Measurements from ENCODE around the gene ALKBH6. TPM values are rescaled to one million over a fixed set of nuclear protein-coding genes. Genes with fewer than 3 reads are reported as not detected.

Gene ALKBH6
- total RNA-seq, 1 donor from 2014 or later = 4.7 TPM

GRCh38 chr19:35960432-35960972 is 53.5 kb downstream of the ALKBH6 start:
- peaks cover 34 to 49% (median 36%) of the 10 kb centered on the region in 3 donors for H3K27me3 ChIP-seq (ENCODE audit: control insufficient read depth in 3 of 3, insufficient read depth in 3 of 3, low read length in 3 of 3)
- H3K36me3 ChIP-seq (ENCODE audit: control insufficient read depth in 3 of 3, insufficient read depth in 3 of 3, low read length in 3 of 3) = no peaks in the 10 kb centered on the region
- H3K4me3 ChIP-seq (ENCODE audit: low read length in 3 of 3) = no peak overlapping the region
- H3K27ac ChIP-seq (ENCODE audit: low read depth, low read length) = no peak overlapping the region
- no peaks in the 10 kb centered on the region for H3K9me3 ChIP-seq (ENCODE audit: control insufficient read depth in 3 of 3, low read length in 3 of 3)
- no peak overlapping the region for H3K9ac ChIP-seq (ENCODE audit: low read depth in 1 of 3, low read length in 3 of 3)
- H3K4me1 ChIP-seq (ENCODE audit: control insufficient read depth in 3 of 3, insufficient read depth in 3 of 3, low read length in 3 of 3) = peaks cover 0 to 7% (median 0%) of the 10 kb centered on the region in 3 donors

GRCh38 chr19:35959968-35960320 is 54.1 kb downstream of the ALKBH6 start:
- no peaks in the 10 kb centered on the region for H3K36me3 ChIP-seq (ENCODE audit: control insufficient read depth in 3 of 3, insufficient read depth in 3 of 3, low read length in 3 of 3)
- peaks cover 0 to 7% (median 0%) of the 10 kb centered on the region in 3 donors for H3K4me1 ChIP-seq (ENCODE audit: control insufficient read depth in 3 of 3, insufficient read depth in 3 of 3, low read length in 3 of 3)
- no peak overlapping the region for H3K27ac ChIP-seq (ENCODE audit: low read depth, low read length)
- H3K9me3 ChIP-seq (ENCODE audit: control insufficient read depth in 3 of 3, low read length in 3 of 3) = no peaks in the 10 kb centered on the region
- no peak overlapping the region for H3K9ac ChIP-seq (ENCODE audit: low read depth in 1 of 3, low read length in 3 of 3)
- H3K27me3 ChIP-seq (ENCODE audit: control insufficient read depth in 3 of 3, insufficient read depth in 3 of 3, low read length in 3 of 3) = peaks cover 34 to 49% (median 36%) of the 10 kb centered on the region in 3 donors
- no peak overlapping the region for H3K4me3 ChIP-seq (ENCODE audit: low read length in 3 of 3)

Other genes with a start within 250 kb of the ALKBH6 start
- 1.0 TPM for gene ARHGAP33, start 238.6 kb downstream of the ALKBH6 start, total RNA-seq
- gene PRODH2, start 201.4 kb downstream of the ALKBH6 start, total RNA-seq = not detected
- gene NPHS1, start 161.7 kb downstream of the ALKBH6 start, total RNA-seq = under 0.01 TPM
- not detected for gene KIRREL2, start 157.3 kb downstream of the ALKBH6 start, total RNA-seq
- 2.1 TPM for gene APLP1, start 145.6 kb downstream of the ALKBH6 start, total RNA-seq
- 3.7 TPM for gene NFKBID, start 113.7 kb downstream of the ALKBH6 start, total RNA-seq
- gene HCST, start 111.7 kb downstream of the ALKBH6 start, total RNA-seq = 1.6 TPM
- 9.9 TPM for gene TYROBP, start 105.9 kb downstream of the ALKBH6 start, total RNA-seq
- 0.52 TPM for gene LRFN3, start 77.8 kb downstream of the ALKBH6 start, total RNA-seq
- gene SDHAF1, start 19.0 kb downstream of the ALKBH6 start, total RNA-seq = 8.4 TPM
- gene SYNE4, start 5.4 kb downstream of the ALKBH6 start, total RNA-seq = not detected
- 1.0 TPM for gene CLIP3, start 18.7 kb upstream of the ALKBH6 start, total RNA-seq
- 2.1 TPM for gene THAP8, start 40.1 kb upstream of the ALKBH6 start, total RNA-seq
- gene WDR62, start 40.7 kb upstream of the ALKBH6 start, total RNA-seq = 2.1 TPM
- not detected for gene OVOL3, start 96.9 kb upstream of the ALKBH6 start, total RNA-seq
- gene POLR2I, start 100.7 kb upstream of the ALKBH6 start, total RNA-seq = 121 TPM
- 97.6 TPM for gene TBCB, start 101.3 kb upstream of the ALKBH6 start, total RNA-seq
- gene CAPNS1, start 125.9 kb upstream of the ALKBH6 start, total RNA-seq = 195 TPM
- gene COX7A1, start 138.2 kb upstream of the ALKBH6 start, total RNA-seq = 141 TPM
- 9.4 TPM for gene ZNF565, start 200.5 kb upstream of the ALKBH6 start, total RNA-seq
- gene ZNF146, start 200.9 kb upstream of the ALKBH6 start, total RNA-seq = 45.9 TPM

Measured in skeletal muscle tissue (tissue), 4 donors.